ENCODE results near the gene COLEC11.

COLEC11 gene

GRCh38 chr2:3641841-3642421 is 47.0 kb downstream of the COLEC11 start:
- no peak for TF ChIP-seq CTCF (IDR thresholded peaks at IDR 0.05; ENCODE audit: insufficient read depth, low read depth, low read length, missing control alignments)
- no peak overlapping the region for H3K4me3 ChIP-seq (ENCODE audit: low read depth, low read length)
- no peak for DNase-seq (ENCODE audit: low read depth)

GRCh38 chr2:3642521-3643215 is 47.8 kb downstream of the COLEC11 start:
- no peak overlapping the region for H3K4me3 ChIP-seq (ENCODE audit: low read depth, low read length)
- TF ChIP-seq CTCF (IDR thresholded peaks at IDR 0.05; ENCODE audit: insufficient read depth, low read depth, low read length, missing control alignments): no peak
- DNase-seq (ENCODE audit: low read depth): no peak

- no peak for DNase-seq (ENCODE audit: low read depth)
- H3K4me3 ChIP-seq (ENCODE audit: low read depth, low read length): no peak overlapping the region
- TF ChIP-seq CTCF (IDR thresholded peaks at IDR 0.05; ENCODE audit: insufficient read depth, low read depth, low read length, missing control alignments): no peak
Measured at GRCh38 chr2:3643371-3644245, 48.7 kb downstream of the COLEC11 start.

GRCh38 chr2:3644246-3644525 is 49.3 kb downstream of the COLEC11 start:
- no peak for DNase-seq (ENCODE audit: low read depth)
- no peak overlapping the region for H3K4me3 ChIP-seq (ENCODE audit: low read depth, low read length)
- no peak for TF ChIP-seq CTCF (IDR thresholded peaks at IDR 0.05; ENCODE audit: insufficient read depth, low read depth, low read length, missing control alignments)

- no peak for TF ChIP-seq CTCF (IDR thresholded peaks at IDR 0.05; ENCODE audit: insufficient read depth, low read depth, low read length, missing control alignments)
- no peak for DNase-seq (ENCODE audit: low read depth)
- no peak overlapping the region for H3K4me3 ChIP-seq (ENCODE audit: low read depth, low read length)
Measured at GRCh38 chr2:3644891-3645605, 50.1 kb downstream of the COLEC11 start.

- no peak for DNase-seq (ENCODE audit: low read depth)
- no peak for TF ChIP-seq CTCF (IDR thresholded peaks at IDR 0.05; ENCODE audit: insufficient read depth, low read depth, low read length, missing control alignments)
- H3K4me3 ChIP-seq (ENCODE audit: low read depth, low read length): no peak overlapping the region
Measured at GRCh38 chr2:3645745-3646389, 51.0 kb downstream of the COLEC11 start.

Data from GM12865 (cell line).